HepG2 (cell line): ENCODE measurements around the gene ELOVL5. TPM values are rescaled to one million over a fixed set of nuclear protein-coding genes. Genes with fewer than 3 reads are reported as not detected.

Experiments used
- AHDC1 ChIP-seq: sonication (generic); formaldehyde crosslinking; IDR thresholded peaks from 2 replicates; pipeline ENCODE4 v1.5.1; 2020; ENCODE audit warnings: mild to moderate bottlenecking, missing genetic modification reagents, borderline replicate concordance
- BCL6 ChIP-seq: IDR thresholded peaks from 2 replicates; pipeline ENCODE4 v1.6.1; 2016; ENCODE audit warnings: missing genetic modification reagents, missing compliant biosample characterization
- KAT8 ChIP-seq: IDR thresholded peaks from 2 replicates; pipeline ENCODE4 v1.6.1; 2016; ENCODE audit warnings: missing genetic modification reagents, missing compliant biosample characterization
- NFYC ChIP-seq: IDR thresholded peaks from 2 replicates; pipeline ENCODE4 v1.6.1; 2016; ENCODE audit warnings: missing genetic modification reagents, missing compliant biosample characterization
- RARA ChIP-seq: IDR thresholded peaks from 2 replicates; pipeline ENCODE4 v1.6.1; 2016; ENCODE audit warnings: missing genetic modification reagents, missing compliant biosample characterization
- SOX13 ChIP-seq, 3 experiments: fragments of 450-650 bp in 1 of 3; sonication (generic) in 1 of 3; formaldehyde crosslinking in 1 of 3; IDR thresholded peaks in 2 of 3; conservative IDR thresholded peaks in 1 of 3; 2 replicates each; pipeline versions ENCODE4 v1.5.0 to v1.6.1; 2016 to 2020; ENCODE audit warnings: antibody characterized with exemption in 1 of 3, mild to moderate bottlenecking in 1 of 3, missing compliant biosample characterization in 1 of 3, missing genetic modification reagents in 1 of 3, moderate library complexity in 1 of 3
- ZNF407 ChIP-seq: sonication (generic); formaldehyde crosslinking; IDR thresholded peaks from one replicate; pipeline ENCODE4 v1.5.1; 2020; ENCODE audit warnings: mild to moderate bottlenecking, missing genetic modification reagents; ENCODE audit errors: not compliant biosample characterization
- polyA plus RNA-seq, 8 experiments: library from polyadenylated mRNA; depleted of rRNA in 3 of 8; stranded (reverse) in 7 of 8; unstranded in 1 of 8; fragments of >200 nt; fragmentation: Illumina TruSeq in 4 of 8; extraction: Trizol in 4 of 8; gene quantifications; 2 replicates each; pipeline versions ENCODE4 v1.2.1 to v1.2.3, GENCODE V29; 2011 to 2016; ENCODE audit warnings: low read depth in 4 of 8, missing spikeins in 1 of 8, mixed read lengths in 1 of 8; ENCODE audit not compliant: insufficient read depth in 1 of 8
- total RNA-seq, 5 experiments: library from RNA; depleted of rRNA; stranded (reverse); fragments of >200 nt; fragmentation: Illumina TruSeq; extraction: Trizol; gene quantifications; 2 replicates each; pipeline ENCODE4 v1.2.3, GENCODE V29; 2016; ENCODE audit warnings: low read depth in 1 of 5

ELOVL5 gene
- total and polyA plus RNA-seq, 2 of the 13 experiments (the other 11 are each of a cell fraction or from before 2014, with no cell fraction given): 50.1 to 72.4 TPM

- TF ChIP-seq AHDC1 (CRISPR knock-in tag) (peak; percentile 30; the same call in 1 of the 2 replicates), KAT8 (CRISPR knock-in tag) (no peak), RARA (CRISPR knock-in tag) (peak; percentile 81), BCL6 (CRISPR knock-in tag) (peak; percentile 34; the same call in 1 of the 2 replicates), ZNF407 (CRISPR knock-in tag) (no peak), NFYC (CRISPR knock-in tag) (0 out of 2 replicates have a peak, but pooled peaks have one; percentile 12), SOX13 (IDR thresholded peaks at IDR 0.05) (peak; percentile 96), SOX13 (CRISPR knock-in tag; conservative IDR thresholded peaks at IDR 0.05 in 1 of 2, IDR thresholded peaks at IDR 0.05 in 1 of 2) (peak in 1 of 2 experiments; percentile 98; a peak in 3 of 4 replicates)
- TF ChIP-seq, all 625 proteins: peak for 45
These were observed 11.6 kb upstream of the ELOVL5 start (continued) for GRCh38 chr6:53360093-53360912.
